Hematopoietic multipotent progenitor cell treated with erythropoietin and hydrocortisone succinate and interleukin-3 and kit ligand, for 8 days (in vitro differentiated cells): ENCODE measurements around the gene PPIG.
"Not testable (repeated sequence)": the region's sequence is repeated elsewhere in the genome, so short reads cannot be mapped to it uniquely, and the experiment has no call there.

Experiments
- DNase-seq: peaks from one replicate; pipeline ENCODE4 v3.0.0-alpha.2; 2015

Gene PPIG

DNA sequence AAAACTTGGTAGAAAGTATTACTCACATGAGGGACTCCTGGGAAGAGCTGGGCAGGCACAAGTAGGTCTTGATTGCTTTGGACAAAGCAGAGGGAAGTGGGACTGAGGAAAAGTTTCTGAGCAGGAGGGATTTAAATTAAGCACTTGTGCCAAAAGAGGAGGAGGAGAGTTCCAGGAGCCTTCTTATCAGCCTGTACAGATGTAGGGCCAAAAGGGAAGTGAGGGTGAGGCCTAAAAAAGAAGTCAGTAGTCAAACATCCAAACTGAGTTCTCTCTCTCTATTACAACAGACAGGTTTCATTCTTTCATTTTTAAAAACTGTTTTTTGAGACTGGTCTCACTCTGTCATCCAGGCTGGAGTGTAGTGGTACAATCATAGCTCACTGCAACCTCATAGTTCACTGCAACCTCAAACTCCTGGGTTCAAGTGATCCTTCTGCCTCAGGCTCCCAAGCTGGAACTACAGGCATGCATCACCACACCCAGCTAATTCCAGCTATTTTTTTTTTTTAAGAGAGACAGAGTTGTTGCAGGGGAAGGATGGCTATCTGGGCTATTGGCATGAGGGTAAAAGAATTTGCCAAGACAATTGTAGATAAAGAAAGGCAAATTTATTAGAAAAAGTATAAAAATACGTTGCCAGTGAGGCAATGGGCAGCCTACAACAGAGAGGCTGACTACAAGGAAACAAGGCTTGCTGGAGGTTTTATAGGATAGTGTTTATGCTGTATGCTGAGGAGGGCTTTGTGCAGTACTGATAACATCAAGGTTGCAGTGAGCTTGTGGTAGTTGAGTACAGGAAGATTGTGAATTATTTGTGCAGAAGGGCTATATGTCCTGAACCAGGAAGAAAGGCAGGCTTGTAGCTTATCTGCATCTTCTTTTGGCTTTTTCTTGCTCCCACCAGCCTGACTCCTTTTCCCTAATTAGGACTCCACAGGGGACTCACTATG lies 81.1 kb downstream of the PPIG start:
- peak; percentile 89 for DNase-seq

DNA sequence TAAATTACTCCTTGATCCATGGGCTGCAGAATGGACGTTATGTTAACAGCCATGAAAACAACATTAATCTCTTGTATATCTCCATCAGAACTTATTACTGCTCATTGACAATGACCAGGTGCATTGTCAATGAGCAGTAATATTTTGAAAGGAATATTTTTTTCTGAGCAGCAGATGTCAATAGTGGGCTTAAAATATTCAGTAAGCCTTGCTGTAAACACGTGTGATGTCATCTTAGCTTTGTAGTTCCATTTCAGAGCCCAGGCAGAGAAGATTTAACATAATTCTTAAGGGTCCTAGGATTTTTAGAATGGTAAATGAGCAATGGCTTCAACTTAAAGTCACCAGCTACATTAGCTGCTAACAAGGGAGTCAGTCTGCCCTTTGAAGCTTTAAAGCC lies 83.4 kb downstream of the PPIG start:
- DNase-seq = no peak

DNA sequence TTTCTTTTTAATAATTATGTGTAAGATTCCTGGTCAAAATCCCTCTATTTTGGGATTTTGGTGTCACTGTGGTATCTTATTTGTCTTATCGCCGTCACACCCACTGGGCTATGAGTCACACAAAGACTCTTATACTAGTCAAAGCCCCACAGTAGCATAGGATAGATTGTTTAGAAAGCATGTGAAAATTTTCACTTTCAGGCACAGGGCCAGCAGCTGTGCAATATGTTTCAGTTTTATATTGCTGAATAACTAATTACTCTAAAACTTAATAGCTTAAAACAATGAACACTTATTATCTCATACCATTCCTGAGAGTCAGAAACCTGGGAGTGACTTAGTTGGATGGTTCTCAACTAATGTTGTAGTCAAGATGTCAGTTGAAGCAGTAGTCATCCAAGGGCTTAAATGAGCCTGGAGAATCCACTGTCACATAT lies 86.1 kb downstream of the PPIG start:
- peak; percentile 52 for DNase-seq

DNA sequence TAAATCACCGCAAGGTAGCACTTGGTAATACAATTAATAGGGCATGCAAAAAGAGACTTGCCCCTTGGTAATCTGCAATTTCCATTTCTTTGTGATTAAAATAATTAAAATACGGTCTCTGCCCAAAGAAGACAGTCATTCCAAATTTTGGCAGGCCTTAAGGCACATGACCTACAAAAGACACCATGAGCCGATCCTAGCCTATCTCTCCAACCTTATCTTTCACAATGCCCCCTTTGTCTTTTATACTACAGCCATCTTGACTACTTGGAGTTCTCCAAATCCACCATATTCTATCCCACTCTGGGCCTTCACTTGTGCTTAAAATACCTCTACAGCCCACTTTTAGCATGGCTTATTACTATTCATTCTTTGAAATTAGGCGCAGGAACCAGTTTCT lies 86.8 kb downstream of the PPIG start:
- DNase-seq = no peak

DNA sequence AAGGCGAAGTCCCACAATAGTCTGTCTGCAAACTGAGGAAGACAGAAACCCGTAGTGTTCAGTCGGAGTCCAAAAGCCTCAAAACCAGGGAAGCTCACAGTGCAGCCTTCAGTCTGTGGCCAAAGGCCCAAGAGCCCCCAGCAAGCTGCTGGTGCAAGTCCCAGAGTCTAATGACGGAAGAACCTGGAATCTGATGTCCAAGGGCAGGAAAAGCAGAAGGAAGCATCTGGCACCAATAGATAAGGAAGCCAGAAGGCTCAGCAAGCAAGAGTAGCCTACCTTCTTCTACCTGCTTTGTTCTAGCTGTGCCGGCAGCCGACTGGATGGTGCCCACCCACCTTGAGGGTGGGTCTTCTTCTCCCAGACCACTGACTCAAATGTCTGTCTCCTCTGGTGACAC lies 88.3 kb downstream of the PPIG start:
- no peak for DNase-seq

DNA sequence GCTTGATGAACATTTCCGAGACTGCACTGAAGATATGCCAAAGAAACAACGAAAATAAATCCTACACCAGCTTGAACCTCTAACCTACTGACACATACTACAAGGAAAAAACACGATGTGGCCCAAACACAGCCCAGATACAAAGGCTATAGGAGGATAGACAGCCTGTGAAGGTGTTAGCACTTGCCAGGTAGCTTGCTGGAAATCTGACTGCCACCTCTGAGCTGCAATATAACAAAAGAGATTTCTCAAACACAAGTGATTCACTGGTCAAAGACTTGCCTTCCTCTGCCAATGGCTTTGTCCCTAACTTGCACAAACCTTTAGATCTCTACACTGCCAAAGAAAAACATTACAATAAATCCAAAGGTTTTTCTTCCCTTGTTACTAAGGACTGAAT lies 89.0 kb downstream of the PPIG start:
- DNase-seq = no peak

DNA sequence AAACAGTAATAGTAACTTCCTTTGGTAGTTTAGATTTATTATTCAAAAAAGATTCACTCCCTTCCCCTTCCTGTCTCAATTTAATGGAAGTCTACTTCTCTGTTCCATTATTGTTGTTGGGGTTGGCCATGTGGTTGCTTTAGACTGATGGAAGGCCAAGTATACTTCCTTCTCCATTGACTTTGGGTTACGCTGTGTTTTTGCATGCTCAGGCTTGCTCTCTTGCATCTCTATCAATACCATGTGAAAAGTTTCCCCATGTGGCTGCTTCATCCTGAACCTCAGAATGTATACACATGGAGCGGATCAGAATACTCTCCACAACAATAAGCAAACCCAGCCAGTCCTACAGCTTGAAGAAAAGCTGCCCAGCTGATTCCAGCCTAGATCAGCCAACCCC lies 89.8 kb downstream of the PPIG start:
- DNase-seq = no peak

DNA sequence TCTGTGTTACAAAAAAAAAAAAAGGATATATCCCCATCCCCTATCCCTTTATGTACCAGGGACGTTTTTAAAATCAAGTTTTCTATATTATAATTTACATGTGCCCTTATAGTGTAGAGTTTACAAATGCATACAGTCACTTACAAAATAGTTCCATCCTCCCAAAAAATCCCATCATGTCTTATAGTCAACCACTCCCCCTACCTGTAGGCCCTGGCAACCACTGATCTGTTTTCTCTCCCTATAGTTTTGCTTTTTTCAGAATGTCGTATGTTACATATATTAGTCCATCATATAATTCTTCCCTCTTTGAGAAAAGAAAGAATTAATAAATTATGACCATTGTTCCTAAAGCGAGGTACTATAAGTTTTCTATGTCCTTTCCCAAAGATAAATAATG lies 92.2 kb downstream of the PPIG start:
- DNase-seq = peak; percentile 27

DNA sequence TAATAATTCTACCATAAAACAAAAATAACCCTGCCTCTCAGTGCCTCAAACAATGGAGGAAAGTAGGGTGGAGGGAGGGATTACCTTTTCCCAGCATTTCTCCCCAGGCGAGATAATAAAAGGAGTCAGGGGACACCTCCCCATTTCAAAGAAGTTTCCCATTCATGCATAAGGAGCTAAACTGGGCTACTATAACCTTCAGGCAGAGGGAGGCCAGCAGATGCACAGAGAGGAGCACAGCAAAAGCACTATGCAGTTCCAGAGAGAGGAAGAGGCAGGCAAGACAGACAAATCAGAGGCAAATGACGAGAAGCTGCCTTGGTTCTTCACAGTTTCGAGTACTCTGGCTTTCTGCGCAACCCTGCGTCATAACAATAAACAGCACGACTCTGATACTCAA lies 92.7 kb downstream of the PPIG start:
- no peak for DNase-seq

DNA sequence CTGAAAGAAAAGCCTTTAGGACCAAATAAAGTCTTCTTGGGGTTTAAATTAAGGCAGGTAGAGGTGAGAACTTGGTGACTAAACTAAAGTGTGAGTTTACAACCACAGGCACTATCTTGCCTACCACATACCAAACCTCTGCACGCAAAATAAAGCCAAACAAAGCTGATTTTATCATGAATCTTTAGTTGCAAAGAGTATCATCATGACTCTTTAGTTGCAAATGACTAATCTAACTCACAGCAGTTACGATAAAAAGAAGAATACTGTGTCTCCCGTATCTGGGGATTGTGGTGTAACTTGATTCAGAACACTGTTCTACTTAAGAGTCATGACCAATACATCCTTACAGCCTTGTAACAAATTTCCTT lies 98.9 kb downstream of the PPIG start:
- no peak for DNase-seq

DNA sequence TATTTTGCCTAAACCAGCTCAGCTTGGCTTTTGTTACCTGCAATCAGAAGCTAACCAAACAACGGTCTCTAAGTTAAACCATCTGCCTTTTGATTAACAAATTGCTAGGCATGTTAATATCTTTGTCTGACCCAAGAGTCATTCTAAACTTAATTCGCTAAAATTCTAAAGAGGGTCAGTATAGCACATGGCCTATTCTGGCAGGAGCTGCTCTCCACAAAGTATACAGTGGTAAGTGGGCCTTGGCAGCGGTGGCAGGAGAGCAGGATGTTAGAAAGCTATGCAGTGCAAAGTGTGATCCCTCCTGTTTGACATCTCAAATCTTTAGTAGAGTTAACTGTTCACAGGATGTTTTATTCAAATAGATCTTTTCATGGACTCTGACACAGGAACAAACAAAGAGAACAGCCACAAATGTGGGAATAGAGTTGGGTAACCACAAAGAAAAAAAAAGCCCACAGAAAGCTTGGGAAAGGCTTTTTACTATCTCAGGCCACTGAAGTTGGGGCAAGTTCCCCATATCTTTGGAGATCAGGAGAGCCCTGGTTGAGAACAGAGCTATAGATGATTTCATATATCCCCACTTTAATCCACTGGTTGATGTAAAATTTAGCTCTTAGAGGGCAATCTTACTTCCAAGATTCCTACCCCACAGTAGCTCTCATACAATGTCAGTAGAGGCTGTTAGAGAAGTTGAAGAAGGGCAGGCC lies 99.4 kb downstream of the PPIG start:
- DNase-seq = no peak

DNA sequence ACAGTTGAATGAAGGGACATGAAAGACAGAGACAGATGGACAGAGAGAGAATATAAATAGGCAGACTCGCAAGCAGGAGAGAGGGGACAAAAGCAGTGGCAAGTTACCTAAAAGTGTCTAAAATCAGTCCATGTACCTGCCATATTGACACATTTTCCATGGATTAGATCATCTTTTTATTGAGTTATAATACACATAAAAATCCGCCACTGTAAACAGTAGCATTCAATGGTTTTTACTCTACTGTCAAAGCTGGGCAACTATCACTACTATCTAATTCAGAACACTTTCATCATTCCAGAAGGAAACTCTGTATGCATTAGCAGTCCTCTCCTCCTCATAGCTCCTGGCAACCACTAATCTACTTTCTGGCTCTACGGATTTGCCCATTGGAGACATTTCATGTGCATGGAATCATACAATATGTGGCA lies 100.0 kb downstream of the PPIG start:
- DNase-seq = no peak

DNA sequence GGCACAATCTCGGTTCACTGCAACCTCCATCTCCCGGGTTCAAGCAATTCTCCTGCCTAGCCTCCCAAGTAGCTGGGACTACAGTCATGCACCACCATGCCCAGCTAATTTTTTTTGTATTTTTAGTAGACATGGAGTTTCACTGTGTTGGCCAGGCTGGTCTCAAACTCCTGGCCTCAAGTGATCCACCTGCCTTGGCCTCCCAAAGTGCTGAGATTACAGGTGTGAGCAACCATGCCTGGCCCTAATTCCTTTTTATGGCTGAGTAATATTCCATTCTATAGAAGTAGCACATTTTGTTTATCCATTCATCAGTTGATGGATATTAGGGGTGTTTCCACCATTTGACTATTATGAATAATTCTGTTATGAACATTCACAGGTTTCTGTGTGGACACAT lies 100.6 kb downstream of the PPIG start:
- DNase-seq = not testable (repeated sequence)

DNA sequence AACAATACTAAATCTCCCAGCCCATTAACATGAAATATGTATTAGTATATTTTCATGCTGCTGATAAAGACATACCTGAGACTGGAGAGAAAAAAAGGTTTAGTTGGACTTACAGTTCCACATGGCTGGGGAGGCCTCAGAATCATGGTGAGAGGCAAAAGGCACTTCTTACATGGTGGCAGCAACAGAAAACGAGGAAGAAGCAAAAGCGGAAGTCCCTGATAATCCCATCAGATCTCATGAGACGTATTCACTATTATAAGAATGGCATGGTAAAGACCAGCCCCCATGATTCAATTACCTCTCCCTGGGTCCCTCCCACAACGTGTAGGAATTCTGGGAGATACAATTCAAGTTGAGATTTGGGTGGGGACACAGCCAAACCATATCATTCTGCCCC lies 102.7 kb downstream of the PPIG start:
- not testable (repeated sequence) for DNase-seq

DNA sequence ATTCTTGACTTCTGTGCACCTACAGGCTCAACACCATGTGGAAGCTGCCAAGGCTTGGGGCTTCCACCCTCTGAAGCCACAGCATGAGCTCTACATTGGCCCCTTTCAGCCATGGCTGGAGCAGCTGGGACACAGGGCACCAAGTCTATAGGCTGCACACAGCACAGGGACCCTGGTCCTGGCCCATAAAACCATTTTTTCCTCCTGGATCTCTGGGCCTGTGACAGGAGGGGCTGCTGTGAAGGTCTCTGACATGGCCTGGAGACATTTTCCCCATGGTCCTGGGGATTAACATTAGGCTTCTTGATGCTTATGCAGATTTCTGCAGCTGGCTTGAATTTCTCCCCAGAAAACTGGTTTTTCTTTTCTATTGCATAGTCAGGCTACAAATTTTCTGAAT lies 103.8 kb downstream of the PPIG start:
- DNase-seq = not testable (repeated sequence)

DNA sequence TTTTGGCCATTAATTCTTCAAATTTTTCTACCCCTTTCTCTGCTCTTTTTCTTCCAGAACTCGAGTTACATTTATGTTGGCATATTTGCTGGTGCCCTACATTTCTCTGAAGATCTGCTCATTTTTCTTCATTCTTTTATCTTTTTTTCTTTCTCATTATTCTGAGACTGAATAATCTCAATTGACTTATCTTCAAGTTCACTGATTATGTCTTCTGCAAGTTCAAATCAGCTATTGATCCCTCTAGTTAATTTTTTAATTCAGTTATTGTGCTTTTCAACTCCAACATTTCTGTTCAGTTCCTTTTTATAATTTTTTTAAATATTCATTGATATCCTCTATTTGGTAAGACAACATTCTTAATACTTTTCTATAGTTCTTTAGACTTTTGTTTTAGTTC lies 106.8 kb downstream of the PPIG start:
- DNase-seq = no peak
